Stimulated activated CD4-positive, alpha-beta T cell treated with anti-CD3 and anti-CD28 coated beads, Interleukin-1b, Interleukin-23, amount 100 ng/mL, for 4 hours (primary cell): ENCODE results near the gene PDGFA.

ENCODE experiments used
- DNase-seq, 2 donors: peaks; one replicate each; pipeline ENCODE4 v3.0.0-alpha.2; 2020; ENCODE audit warnings: low read depth in 2 of 2

The PDGFA gene

DNA sequence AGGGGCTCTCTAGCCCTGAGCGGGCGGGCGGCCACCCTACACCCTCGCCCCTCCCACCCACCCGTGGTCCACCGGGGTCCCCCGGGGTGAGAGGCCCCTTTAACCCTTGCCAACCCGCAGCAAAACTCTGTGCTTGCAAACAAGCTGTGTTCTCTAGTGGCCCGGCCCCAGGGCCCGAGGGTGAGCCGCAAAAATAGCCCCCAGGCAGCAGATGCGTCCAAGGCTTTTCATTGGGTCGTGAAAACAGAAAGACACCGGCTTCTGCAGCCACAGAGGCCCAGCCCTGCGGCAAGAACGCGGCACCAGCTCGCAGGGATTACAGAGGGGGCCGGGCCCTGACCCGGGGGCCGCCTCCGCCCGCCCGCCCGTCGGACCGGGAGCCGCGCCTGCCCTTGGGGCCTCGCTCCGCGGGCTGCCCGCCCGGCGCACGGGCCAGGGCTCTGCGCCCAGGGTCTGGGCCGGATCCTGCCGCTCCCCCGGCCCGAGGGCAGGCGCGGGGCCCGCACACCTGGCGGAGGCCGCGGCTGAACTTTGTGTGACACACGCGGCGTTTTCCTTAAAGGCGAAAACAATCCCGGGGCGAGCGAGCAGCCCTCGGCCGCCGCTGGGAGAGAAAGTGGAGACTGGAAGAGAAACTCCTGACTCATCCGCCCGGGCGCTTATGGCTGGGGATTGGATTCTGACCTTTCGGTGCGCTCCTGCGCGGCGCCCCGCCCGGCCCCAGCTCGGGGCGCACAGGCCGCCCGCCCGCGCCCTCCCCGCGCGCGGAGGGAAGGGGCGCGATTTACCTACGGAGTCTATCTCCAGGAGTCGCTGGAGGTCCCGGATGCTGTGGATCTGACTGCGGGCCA, 2.8 kb downstream of the PDGFA start:
- DNase-seq: no peak

DNA sequence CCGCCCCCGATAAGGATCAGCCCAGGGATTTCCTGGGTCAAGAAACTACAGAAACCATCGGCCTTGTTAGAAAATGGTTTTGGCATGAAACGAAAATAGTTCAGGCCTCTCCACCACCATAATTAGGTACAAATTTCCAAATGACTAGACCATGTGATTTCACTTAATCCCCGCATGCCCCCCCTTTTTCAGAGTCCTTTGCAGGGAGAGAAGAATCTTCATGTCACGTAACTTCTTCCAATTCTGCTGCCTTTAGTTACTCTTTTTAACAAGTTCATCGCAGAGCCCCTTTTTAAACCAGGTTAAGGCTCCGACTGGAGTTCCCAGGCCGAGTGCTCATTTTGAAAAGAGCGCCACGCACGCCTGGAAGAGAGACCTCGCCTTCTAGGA, 3.4 kb downstream of the PDGFA start:
- no peak for DNase-seq

DNA sequence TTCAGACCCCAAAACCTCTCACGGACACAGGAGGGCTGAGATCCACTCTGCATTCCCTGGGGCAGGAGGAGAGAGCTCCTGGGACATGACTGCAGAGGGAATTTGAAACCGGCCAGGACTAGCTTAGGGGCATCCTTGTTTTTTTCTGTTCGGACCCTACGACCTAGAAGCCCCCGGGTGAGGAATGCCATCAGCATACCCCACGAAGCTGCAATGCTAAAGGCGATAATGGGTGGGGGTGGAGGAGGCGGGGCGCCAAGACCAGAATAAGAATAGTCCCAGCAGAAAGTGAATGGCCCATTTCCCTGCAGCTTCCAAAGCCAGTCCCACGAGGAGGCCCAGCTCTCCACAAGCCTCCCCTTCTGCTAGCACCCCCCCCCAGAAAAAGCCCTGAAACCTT, 4.0 kb downstream of the PDGFA start:
- no peak for DNase-seq

DNA sequence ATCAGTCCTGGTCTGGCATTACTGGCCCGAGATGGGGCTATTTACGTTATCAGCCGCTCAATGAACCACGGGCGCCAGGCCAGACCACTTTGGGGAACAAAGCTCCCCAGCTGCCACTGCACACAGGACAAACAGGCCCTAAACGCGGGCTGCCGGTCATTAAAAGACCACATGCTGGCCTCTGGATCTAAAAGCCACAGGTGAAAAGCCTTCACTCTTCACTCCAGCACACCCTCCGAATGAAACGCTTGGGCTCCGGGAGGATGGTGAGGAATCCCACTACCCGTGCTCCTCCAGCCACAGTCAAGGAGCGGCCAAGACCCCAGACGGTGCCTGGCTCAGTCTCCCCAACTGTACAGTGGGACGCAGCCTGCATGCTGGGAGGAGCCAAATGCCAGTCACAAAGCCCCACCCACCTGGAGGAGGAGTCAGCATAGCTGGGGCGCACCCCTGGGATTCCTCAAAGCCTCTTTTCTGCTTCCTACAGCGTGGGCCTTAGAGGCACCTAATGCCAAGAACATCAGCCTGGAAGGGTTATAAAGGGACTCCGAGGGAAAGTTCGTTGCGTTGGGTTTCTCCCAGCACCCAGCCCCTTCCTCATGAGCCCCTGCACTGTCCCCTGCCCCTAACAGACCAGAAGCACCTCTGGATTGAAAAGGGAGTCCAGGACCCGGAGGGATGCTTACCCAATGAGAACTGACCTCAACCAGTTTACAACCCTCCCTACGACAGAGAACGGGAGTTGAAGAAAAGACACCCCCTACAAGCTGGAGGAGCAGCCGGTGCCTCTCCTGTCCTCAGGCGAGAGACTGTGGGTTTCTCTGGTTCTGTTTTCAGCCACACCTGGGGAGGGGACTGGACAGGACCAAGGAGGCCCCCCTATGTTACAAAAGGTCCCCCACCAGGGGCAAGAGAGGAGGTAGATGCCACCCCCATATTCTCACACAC, 4.7 kb downstream of the PDGFA start:
- DNase-seq: no peak

DNA sequence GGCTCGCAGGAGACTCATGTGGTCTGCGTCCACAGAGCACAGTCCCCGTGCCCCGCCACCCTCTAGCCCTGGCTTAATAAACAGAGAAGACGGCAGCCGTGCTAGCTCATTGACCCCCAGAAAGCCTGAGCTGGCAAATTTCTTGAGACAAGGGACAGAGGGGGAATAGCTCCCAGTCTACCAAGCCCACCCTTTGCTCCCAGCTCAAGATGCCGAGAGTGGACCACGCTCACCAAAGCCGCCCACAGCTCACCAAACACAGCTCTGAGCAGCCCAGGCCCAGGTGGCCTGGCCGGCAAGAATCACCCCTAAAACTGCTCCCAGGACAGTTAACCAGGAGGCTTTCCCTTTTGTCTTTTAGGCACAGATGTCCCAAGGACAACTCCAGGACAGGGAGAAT, 5.4 kb downstream of the PDGFA start:
- DNase-seq: no peak

DNA sequence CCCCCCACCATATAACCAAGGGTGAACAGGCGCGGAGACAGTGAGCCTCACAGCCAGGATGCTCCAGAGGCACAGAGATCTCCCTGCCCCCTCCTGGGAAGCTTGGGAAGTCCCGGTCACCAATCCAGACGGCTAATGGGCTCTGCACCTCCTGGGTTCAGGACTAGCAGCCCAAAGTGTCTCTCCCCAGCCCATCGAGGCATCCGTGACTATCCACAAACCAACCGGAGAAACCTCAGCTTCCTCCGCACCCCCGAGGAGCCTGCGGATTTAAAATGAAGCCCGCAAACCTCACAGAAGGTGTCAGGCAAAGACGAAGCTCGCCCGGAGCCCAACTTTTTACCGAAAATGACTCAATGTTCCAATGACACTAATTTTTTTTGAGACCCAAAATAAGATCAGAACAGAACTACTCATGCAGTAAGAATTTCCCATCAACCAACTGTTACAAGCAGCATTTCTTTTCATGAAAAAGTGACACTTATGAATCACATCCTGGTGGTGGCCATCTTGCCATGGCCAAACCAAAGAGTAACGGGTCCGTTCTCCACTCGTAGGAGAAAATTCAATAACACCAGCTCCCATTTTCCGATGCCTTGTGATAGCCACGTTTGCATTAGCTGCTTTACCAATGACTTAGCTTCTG, 6.0 kb downstream of the PDGFA start:
- no peak for DNase-seq

DNA sequence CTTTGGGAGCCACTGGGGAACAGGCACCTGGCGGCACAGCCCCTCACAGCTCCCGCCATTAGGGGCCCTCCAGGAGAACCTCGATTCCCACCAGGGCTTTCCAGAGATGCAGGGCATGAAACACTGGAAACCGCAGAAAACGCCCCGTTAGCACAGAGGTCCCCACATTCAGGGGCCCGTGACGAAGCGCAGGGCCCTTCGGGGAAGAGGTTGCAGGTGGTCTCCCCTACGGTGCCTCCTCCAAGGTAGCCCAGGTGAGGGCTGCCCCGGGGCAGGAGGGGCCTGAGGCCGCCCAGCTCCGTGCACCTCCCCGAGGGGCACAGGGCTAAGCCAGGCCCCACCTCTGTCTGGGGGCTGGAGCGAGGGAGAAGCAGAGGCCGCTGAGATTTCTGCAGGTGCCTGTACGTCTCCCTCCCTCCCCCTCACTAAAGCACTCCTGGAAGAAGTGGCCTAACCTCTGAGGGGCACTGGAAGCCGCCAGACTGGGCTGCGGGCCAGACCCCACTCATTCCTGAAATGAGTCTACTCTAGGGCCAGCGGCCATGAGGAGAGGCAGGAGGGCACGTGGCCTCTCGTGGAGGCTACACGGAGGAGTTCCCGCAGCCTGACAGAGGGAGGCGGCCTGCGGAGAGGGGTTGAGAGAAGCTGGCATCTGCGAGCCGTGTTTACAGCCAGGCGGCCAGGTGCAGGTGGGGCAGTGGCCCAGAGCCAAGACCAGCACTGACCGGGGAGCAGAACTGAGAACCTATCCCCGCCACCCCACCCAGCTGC, 6.9 kb downstream of the PDGFA start:
- no peak for DNase-seq

DNA sequence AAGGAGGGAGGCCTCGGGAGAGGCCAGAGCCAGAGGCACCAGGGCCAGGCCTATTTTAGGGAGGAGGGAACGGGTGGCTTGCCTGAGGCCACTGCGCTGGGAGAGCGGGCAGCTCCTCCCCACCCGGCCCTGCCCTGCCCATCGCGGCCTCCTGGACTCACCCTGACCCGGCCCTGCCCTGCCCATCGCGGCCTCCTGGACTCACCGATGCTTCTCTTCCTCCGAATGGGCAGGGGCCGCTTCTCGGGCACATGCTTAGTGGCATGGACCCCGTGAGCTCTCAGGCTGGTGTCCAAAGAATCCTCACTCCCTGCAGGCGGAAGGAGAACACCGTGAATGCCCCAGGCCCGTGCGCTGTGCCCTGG, 7.5 kb downstream of the PDGFA start:
- no peak for DNase-seq

DNA sequence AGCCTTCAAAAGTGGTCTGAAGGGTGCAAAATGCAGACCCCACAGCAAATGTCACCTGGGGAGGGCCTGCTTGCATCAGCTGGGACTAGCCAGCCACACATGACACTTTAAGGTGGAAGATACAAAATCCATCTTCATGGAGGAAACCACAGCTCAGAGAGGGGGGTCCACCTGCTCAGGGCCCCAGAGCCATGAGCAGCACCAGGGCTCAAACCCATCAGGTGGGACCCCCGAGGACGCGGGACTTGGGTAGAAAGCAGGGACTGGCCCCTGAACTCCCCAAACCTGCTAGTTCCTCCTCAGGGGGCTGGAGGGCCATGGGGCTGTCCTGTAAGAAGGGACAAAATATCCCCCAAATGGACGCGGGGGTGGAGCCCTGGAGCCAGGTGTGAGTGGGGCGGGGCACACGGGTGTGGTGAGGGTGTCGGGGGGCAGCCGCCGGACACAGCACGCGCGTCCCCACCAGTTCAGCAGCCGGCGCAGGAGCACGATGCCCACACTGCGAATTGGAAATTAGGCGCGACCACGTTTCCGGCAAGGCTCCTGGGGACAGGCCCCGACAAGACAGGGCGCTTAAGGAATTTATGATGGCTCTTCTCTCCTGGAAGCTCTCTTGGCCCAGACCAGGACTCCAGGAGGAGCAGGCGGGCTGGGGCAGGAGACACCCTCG, 8.0 kb downstream of the PDGFA start:
- no peak for DNase-seq

DNA sequence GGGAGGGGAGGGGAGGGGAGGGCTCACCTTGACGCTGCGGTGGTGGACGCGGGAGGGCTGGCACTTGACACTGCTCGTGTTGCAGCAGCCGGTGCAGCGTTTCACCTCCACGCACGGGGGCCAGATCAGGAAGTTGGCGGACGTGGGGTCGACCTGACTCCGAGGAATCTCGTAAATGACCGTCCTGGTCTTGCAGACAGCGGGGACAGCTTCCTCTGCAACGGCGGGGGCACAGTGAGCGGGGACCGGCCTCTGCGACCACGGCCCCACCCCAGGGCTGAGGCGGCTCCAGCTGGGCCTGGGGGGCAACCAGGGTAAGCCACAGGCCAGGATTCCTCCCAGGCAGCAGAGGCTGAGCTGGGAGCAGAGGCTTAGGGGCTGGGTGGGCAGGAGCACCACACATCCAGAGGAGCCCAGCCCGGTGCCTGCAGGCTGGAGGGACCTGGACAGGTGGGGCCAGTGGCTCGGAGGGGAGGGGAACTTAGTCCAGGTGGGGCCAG, 8.8 kb downstream of the PDGFA start:
- DNase-seq: no peak

DNA sequence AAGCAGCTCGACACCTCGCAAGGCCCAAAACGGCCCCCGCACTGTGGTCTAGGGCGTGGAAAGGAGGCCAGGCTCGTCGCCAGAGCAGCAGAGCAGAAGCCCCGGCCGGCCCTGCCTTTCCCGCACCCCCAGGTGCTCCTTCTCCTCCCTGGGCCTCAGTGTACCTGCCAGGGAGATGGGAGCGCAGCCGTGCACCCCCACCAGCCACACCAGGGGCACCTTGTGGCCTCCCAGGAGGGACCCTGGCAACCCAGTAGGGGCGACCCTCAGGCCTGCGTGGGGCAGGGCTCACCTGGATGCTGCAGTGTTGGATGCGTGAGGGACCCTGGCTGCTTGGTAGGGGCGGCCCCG, 9.5 kb downstream of the PDGFA start:
- DNase-seq: no peak

DNA sequence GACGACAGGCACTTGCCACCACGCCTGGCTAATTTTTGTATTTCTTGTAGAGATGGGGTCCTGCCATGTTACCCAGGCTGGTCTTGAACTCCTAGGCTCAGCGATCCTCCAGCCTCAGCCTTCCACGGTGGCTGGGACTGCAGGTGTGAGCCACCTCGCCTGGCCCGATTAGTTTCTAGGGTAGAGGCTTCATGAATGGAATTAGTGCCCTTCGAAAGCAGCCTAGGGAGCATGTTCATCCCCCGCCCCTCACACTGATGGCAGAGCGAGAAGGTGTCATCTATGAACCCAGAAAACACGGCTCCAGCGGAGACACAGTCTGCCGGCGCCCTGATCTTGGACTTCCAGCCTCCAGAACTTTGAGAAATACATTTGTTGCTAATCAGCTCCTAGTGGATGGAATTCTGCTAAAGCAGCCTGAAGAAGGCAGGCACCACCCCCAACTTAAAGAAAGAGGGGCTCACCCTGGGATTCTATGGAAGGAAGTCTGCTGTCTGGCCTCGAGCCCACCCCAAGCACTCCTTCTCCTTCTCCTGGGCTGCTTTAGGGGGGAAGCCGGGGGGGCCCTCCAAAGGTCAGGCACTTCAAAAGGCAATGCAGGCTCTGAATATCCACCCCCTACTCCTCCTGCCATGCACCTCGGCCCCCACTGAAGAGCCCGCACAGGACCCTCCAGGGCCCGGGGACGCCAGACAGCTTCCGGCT, 10.1 kb downstream of the PDGFA start:
- DNase-seq: no peak

DNA sequence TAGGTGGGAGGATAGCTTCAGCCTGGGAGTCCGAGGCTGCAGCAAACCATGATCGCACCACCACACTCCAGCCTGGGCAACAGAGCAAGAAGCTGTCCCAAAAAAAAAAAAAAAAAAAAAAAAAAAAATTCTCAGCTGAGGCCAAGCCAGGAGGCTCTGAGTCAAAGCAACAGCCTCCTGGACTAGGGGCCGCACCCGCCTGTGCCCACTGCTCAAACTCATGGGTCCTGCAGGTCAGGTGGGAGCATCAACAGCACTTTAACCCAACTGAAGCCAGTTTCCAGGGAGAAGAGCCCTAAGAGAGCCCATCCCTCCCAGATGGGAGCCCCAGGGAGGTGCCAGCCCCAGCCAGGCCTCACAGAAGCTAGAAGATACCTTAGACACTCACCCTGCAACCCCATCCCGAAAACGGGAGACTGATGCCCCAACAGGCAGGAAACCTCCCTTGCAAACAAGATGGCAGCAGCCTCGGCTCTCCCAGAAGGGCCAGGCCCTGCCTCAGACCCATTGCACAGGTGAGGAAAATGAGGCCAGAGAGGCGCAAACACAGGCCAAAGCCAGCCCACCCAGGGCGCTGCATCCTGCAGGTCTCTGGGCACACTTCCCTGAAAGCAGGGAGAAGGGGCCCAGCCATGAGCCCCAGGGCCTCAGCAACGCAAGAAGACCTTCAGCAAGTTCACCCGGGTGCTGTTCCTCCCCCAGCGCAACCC, 11.0 kb downstream of the PDGFA start:
- no peak for DNase-seq

DNA sequence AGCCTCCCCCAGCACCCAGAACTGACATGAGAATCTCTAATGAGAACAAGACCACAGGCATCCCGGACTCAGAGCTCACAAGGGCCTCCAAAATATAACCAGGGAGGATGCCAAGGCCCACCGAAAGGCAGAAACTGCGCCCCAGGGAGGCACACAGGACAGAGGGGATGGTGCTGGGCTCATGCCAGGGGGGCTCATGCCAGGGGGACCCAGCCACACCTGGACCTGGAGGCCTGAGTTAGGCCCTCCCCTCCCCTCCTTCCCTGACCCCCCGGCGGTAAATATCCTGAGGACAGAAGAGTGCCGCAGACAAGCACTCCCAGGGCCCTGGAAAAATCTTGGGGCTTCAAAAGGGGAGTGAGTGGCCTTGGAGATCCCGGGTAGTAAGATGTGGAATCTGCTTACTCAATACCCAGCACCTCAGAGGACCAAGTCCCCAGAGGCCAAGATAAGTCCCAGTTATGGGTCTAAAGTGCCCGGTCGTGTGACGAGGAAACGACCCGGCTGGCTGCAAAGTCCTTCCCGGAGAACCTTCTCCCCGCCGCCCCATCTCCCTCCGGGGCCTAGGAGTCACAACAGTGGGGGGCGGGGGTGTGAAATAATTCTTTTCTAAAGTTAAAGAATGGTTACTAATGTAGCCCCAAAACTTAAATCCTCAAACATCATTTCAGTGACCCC, 11.9 kb downstream of the PDGFA start:
- no peak for DNase-seq

DNA sequence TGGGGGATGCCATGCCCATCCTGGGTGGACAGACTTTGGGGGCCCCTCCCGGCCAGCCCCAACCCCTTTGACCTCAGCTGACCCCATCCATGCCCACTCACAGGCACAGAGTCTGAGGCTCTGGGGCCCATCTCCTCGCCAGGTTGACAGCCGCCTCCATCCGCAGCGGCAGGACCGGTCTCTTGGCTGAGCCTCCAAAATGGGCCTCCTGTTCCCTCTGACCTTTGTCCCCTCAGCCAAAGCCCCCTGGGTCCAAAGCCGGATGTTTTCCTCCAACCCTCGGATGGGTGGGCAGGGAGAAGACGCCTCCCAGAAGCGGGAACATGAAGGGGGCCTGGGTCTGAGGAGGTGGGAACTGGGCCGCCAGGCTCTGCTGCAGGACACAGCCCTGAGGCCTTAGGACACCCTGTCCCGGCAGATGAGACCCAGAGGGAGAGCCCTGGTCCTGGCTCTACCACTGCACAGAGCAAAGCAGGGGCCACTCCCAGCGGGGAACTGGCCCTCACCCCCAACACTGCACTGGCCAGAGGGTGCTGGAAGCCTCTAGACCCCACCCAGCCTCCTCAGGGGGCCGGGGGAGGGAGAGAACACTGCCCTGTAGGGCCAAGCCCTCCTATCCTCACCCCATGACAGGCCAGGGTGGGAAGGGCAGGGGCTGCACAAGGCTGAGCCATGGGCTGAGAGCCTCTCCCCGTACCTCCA, 12.6 kb downstream of the PDGFA start:
- DNase-seq: no peak

DNA sequence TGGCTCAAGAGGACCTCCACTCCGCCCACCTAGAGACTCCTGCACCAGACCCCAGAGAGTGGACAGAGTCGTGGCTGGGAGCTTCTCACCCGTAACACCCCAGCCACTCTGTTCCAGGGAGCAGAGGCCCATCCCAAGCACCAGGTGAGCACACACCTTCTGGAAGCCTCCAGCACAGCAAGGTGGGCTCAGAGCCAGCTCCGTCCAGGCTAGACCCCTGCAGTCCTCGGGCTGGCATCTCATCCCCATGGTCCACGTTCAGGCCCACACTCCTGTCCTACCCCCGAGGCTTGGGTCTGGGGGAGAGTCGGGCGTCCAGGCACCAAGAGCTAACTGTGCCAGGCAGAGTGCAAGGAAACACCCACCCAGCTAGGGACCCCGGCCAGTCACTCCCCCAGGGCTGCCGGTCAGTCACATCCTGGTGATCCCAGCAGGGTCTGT, 13.2 kb downstream of the PDGFA start:
- DNase-seq: no peak

DNA sequence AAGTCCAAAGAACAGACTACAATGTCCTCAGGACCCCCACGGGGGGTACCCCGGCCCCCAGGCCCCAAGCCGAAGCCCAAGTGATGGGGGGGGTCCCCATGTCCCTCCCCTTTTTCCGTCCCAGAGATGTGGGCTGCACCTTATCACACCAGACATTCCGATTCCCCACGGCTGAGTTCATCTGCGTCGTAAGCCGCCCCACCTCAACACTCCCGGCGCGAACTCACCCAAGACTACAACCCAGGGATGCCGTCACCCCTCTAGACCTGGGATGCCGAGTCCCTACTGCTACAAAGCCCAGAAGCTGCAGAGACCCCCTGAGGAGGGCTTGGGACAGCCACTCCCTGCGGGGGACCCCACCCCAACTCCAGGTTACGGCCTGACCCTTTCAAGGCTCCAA, 14.5 kb downstream of the PDGFA start:
- no peak for DNase-seq
